ENCODE data around the gene WASF1.

The WASF1 gene

DNA sequence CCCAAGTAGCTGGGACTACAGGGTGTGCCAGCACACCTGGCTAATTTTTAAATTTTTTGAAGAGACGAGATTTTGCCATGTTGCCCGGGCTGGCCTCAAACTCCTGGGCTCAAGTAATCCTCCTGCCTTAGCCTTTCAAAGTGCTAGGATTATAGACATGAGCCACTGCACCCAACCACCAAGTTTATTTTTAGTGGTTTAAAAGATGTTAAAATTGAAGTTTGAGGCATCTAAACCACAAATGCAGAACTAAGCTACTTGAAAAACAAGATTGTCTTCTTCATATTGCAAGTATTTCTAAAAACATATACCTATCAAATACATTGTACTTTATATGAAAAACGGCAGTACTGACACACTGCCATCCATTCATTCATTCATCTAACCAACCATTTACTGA lies 31.6 kb downstream of the WASF1 start:
- Histone ChIP-seq H3K36me3 (ENCODE audit: control insufficient read depth, insufficient read depth, low read length) (no peaks in the 10 kb centered on the region), H2AFZ (no peak overlapping the region), H3K79me2 (no peaks in the 10 kb centered on the region), H3K27me3 (ENCODE audit: control insufficient read depth, insufficient read depth, low read length) (no peaks in the 10 kb centered on the region), H3K4me3 (ENCODE audit: low read depth, low read length) (no peak overlapping the region), H3K4me2 (ENCODE audit: low read length) (no peak overlapping the region), H3K4me1 (no peaks in the 10 kb centered on the region), H3K27ac (no peak overlapping the region), H3K9me3 (ENCODE audit: control insufficient read depth, low read length) (no peaks in the 10 kb centered on the region), H3K9ac (no peak overlapping the region)
- TF ChIP-seq, protein P1, sequence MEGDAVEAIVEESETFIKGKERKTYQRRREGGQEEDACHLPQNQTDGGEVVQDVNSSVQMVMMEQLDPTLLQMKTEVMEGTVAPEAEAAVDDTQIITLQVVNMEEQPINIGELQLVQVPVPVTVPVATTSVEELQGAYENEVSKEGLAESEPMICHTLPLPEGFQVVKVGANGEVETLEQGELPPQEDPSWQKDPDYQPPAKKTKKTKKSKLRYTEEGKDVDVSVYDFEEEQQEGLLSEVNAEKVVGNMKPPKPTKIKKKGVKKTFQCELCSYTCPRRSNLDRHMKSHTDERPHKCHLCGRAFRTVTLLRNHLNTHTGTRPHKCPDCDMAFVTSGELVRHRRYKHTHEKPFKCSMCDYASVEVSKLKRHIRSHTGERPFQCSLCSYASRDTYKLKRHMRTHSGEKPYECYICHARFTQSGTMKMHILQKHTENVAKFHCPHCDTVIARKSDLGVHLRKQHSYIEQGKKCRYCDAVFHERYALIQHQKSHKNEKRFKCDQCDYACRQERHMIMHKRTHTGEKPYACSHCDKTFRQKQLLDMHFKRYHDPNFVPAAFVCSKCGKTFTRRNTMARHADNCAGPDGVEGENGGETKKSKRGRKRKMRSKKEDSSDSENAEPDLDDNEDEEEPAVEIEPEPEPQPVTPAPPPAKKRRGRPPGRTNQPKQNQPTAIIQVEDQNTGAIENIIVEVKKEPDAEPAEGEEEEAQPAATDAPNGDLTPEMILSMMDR (IDR thresholded peaks at IDR 0.05) = no peak

GRCh38 chr6:110140650-110141049 lies 38.8 kb downstream of the WASF1 start:
- H3K79me2 ChIP-seq = no peaks in the 10 kb centered on the region
- no peak overlapping the region for H3K4me3 ChIP-seq (ENCODE audit: low read depth, low read length)
- H3K4me2 ChIP-seq (ENCODE audit: low read length) = no peak overlapping the region
- TF ChIP-seq, protein P1 (IDR thresholded peaks at IDR 0.05) = no peak
- no peaks in the 10 kb centered on the region for H3K9me3 ChIP-seq (ENCODE audit: control insufficient read depth, low read length)
- H2AFZ ChIP-seq = no peak overlapping the region
- H3K36me3 ChIP-seq (ENCODE audit: control insufficient read depth, insufficient read depth, low read length) = no peaks in the 10 kb centered on the region
- no peak overlapping the region for H3K9ac ChIP-seq
- H3K4me1 ChIP-seq = no peaks in the 10 kb centered on the region
- no peaks in the 10 kb centered on the region for H3K27me3 ChIP-seq (ENCODE audit: control insufficient read depth, insufficient read depth, low read length)
- no peak overlapping the region for H3K27ac ChIP-seq

GRCh38 chr6:110139052-110139451 lies 40.4 kb downstream of the WASF1 start:
- Histone ChIP-seq H3K27ac (no peak overlapping the region), H3K9ac (no peak overlapping the region), H3K4me3 (ENCODE audit: low read depth, low read length) (no peak overlapping the region), H3K27me3 (ENCODE audit: control insufficient read depth, insufficient read depth, low read length) (no peaks in the 10 kb centered on the region), H3K79me2 (no peaks in the 10 kb centered on the region), H3K4me1 (no peaks in the 10 kb centered on the region), H2AFZ (no peak overlapping the region), H3K4me2 (ENCODE audit: low read length) (no peak overlapping the region), H3K9me3 (ENCODE audit: control insufficient read depth, low read length) (no peaks in the 10 kb centered on the region), H3K36me3 (ENCODE audit: control insufficient read depth, insufficient read depth, low read length) (no peaks in the 10 kb centered on the region)
- TF ChIP-seq, protein P1 (IDR thresholded peaks at IDR 0.05) = no peak

DNA sequence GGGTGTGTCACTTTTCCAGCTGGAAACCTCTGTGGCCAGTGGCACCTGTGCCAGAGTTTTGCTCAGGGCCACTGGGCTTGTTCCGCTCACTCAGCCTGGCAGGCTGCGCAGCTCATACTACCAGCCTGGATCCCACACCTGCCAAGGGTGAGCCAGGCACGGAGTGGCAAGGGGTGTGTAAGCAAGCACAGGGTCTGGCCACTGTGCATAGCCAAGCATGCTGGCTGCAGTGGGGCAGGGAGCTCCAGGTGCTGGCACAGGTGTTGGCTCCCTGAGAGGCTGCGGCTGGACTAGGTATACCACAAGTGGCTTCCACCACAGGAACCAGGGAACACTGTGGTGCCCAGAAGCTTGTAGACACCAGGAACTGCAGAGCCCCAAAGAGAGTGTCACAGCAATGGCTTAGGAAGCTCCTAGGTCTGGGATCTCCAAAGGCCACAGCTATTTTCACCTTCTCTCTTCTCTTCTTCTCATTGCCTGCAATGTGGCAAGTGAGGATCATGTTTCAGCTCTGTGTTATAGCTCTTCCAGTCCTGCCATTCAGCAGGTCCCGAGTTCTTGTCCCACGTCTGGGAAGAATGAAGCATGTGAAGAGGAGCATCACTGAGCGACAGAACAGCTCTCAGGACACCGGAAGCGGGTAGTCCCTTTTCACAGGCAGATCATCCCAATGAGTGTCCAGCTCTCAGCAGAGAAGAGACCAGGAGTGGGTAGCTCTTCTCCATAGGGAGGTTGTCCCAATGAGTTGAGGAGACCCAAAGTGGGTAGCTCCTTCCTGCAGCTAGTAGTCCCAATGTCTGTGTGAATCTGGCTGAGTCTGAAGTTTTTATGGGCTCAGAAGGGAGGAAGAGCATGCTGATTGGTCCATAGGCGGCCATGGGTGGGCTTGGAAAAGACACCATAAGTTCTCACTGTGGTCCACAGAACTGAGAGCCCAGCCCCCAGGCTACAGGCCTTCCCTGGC lies 41.3 kb downstream of the WASF1 start:
- Histone ChIP-seq H2AFZ (no peak overlapping the region), H3K4me2 (ENCODE audit: low read length) (no peak overlapping the region), H3K79me2 (no peaks in the 10 kb centered on the region), H3K9ac (no peak overlapping the region), H3K27ac (no peak overlapping the region), H3K4me3 (ENCODE audit: low read depth, low read length) (no peak overlapping the region), H3K9me3 (ENCODE audit: control insufficient read depth, low read length) (no peaks in the 10 kb centered on the region), H3K36me3 (ENCODE audit: control insufficient read depth, insufficient read depth, low read length) (no peaks in the 10 kb centered on the region), H3K27me3 (ENCODE audit: control insufficient read depth, insufficient read depth, low read length) (no peaks in the 10 kb centered on the region), H3K4me1 (no peaks in the 10 kb centered on the region)
- TF ChIP-seq, protein P1 (IDR thresholded peaks at IDR 0.05) = no peak

DNA sequence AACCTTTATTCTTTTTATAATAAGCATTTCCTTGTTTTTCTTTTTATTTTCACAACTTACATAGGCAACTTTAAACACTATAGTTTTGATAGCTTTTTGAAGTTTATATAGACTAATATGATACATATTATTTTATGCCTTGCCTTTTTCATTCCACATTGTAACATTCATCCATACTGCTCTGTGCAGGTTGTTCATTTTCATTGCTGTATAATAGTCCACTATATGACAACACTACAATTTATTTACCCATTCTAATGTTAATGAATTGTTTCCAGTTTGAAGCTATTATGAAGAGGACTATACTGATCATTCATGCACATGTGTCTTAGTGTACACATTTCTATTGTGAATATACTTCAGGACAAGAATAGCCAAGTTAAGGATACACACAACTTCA lies 49.1 kb downstream of the WASF1 start:
- H3K27ac ChIP-seq = no peak overlapping the region
- H3K4me3 ChIP-seq (ENCODE audit: low read depth, low read length) = no peak overlapping the region
- no peaks in the 10 kb centered on the region for H3K4me1 ChIP-seq
- no peak overlapping the region for H3K9ac ChIP-seq
- no peaks in the 10 kb centered on the region for H3K9me3 ChIP-seq (ENCODE audit: control insufficient read depth, low read length)
- no peaks in the 10 kb centered on the region for H3K79me2 ChIP-seq
- H2AFZ ChIP-seq = no peak overlapping the region
- no peaks in the 10 kb centered on the region for H3K36me3 ChIP-seq (ENCODE audit: control insufficient read depth, insufficient read depth, low read length)
- TF ChIP-seq, protein P1 (IDR thresholded peaks at IDR 0.05) = no peak
- H3K27me3 ChIP-seq (ENCODE audit: control insufficient read depth, insufficient read depth, low read length) = no peaks in the 10 kb centered on the region
- H3K4me2 ChIP-seq (ENCODE audit: low read length) = no peak overlapping the region

All from parathyroid adenoma (tissue), 2 donors.